NCI-H146 treated with DMSO at 0.1 percent for 48 hours (cell line): ENCODE results near the gene PSAT1.

Experiments used
- DNase-seq: peaks from one replicate; lab custom pipeline; 2025; ENCODE audit not compliant: unreplicated experiment; lab: John Stamatoyannopoulos, UW

The PSAT1 gene

GRCh38 chr9:78365748-78366697 lies 69.1 kb downstream of the PSAT1 start:
- no peak for DNase-seq

GRCh38 chr9:78366827-78367226 lies 69.9 kb downstream of the PSAT1 start:
- no peak for DNase-seq

DNA sequence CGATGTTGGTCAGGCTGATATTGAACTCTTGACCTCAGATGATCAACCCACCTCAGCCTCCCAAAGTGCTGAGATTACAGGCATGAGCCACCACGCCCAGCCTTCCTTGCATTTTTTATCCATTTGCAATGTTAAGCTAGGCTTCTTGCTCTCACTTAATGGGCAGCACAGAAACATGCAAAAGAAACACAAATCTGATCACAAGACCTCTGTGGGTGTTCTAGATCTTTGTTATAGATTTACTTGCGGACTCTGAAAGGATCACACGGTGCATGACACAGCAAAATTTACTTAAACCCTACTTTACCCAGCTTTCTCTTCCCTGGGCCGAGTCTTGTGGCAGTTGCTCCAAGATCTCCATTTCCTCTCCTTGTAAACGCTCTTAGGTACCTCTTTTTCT lies 71.3 kb downstream of the PSAT1 start:
- no peak for DNase-seq

DNA sequence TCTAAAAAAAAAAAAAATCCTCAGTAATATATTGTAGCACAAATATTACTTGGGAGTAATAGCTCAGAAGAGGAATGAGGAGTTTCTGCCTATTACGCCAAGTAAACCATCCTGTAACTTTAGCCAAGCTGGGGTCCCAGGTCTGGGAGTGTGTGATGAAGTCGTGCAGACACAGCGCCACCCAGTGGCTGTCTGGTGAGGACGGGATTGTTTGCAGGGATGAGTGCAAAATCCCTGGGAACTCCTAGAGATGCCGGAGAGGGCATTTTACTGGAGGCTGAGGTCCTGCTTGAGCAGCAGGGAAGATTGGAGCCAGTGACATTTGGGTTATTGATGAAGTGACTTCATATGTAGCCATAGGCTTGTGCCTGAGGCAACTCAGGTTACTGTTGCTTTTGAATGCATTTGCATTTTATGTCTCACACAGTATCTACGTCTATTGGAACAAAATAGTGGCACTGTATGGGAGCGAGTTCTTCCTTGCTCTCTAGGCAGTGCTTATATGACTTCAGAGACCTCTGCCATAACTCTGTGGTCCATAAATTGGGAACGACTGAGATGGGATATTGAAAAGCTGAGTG lies 72.8 kb downstream of the PSAT1 start:
- DNase-seq = peak; percentile 3

GRCh38 chr9:78370991-78371390 lies 74.1 kb downstream of the PSAT1 start:
- no peak for DNase-seq

- no peak for DNase-seq
Measured at GRCh38 chr9:78371981-78372380, 75.1 kb downstream of the PSAT1 start.
